ENCODE data around the gene SF3B4.

DNA sequence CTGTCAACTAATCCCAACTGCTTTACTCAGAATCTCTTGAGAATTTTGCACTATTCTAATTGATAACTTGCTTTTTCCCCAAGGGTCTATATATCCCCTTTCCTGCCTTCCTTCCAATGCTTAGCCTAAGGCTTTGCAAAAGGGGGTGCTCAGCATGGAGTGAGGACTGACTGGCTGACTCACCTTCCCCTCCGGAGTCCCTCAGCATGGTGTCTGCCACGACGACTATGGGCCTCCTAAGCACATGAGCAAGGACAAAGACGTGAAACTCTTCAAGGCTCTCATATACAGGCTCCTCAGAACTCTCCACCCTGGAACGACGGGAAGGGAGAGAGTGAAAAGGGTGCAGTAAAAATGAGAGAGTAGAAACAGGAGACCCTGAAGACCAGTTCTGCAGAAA lies 22.3 kb upstream of the SF3B4 start:
- TF ChIP-seq CTCF (IDR thresholded peaks at IDR 0.05) (no peak), EP300 (IDR thresholded peaks at IDR 0.05) (no peak), POLR2AphosphoS5 (IDR thresholded peaks at IDR 0.05) (no peak), POLR2A (IDR thresholded peaks at IDR 0.05) (no peak)

Measured in sigmoid colon (tissue), 4 donors.